H1 (cell line): ENCODE measurements around the gene KCND3.

ENCODE experiments used
- CTCF ChIP-seq, 3 experiments: IDR thresholded peaks; 1 replicate in 2 of 3; 2 replicates in 1 of 3; pipeline versions ENCODE4 v1.5.1 to v1.6.1; 2011; ENCODE audit warnings: low read length in 3 of 3, mild to moderate bottlenecking in 3 of 3, inconsistent platforms in 2 of 3, low read depth in 1 of 3, moderate library complexity in 1 of 3; ENCODE audit not compliant: insufficient read depth in 1 of 3; ENCODE audit errors: control extremely low read depth in 1 of 3
- EZH2 ChIP-seq: fragments of 200-600 bp; sonication (generic); IDR thresholded peaks from 2 replicates; pipeline ENCODE4 v1.7.1; 2012; ENCODE audit warnings: low read depth, mild to moderate bottlenecking, moderate library complexity, low read length, inconsistent platforms; ENCODE audit not compliant: severe bottlenecking
- MAX ChIP-seq: IDR thresholded peaks from 2 replicates; pipeline ENCODE4 v1.6.1; 2012; ENCODE audit warnings: inconsistent platforms
- POLR2A ChIP-seq, 2 experiments: IDR thresholded peaks; 1 replicate in 1 of 2; 2 replicates in 1 of 2; pipeline ENCODE4 v1.6.1; 2011; ENCODE audit warnings: low read depth in 2 of 2, low read length in 2 of 2, mild to moderate bottlenecking in 2 of 2; ENCODE audit errors: control extremely low read depth in 1 of 2
- SIN3A ChIP-seq, 2 experiments: IDR thresholded peaks in 1 of 2; conservative IDR thresholded peaks in 1 of 2; 2 replicates each; pipeline ENCODE4 v1.6.1; 2011 to 2012; ENCODE audit warnings: low read length in 2 of 2, improper control_type of control experiment in 1 of 2, low read depth in 1 of 2, mild to moderate bottlenecking in 1 of 2
- ZNF274 ChIP-seq: IDR thresholded peaks from 2 replicates; pipeline ENCODE4 v1.7.0; 2012; ENCODE audit warnings: low read length, borderline replicate concordance; ENCODE audit errors: extremely low read depth

DNA sequence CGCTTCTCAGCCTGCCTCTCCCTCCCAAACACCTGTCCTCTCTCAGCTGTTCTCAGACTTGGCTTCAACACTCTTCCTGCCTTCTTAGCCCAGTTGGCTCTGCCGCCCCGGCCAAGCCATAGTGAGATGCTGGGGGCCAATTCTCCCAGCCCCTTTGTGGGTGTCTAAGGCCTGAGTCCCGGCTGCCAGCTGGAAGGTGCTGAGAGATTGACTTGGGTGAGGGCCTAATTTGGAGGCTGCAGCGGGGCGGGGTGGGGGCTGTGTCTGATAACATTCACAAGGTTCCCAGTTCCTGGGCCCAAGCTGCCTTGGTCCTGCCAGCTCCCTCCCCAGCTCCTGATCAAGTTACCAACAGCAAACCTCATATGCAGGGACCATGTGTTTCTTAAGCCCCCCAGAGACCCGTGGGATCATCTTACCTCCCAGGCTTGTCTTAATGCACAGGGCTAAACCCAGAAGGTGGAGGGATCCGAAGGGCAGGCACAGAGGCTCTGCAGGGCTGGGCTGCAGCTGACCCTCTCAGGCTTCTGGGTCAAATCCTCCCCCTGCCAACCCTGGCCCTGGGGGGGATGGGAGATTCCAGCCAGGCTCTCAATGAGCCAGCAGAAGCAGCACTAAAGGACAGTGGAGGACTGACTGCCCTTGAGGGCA lies 260.1 kb downstream of the KCND3 start:
- TF ChIP-seq EZH2 (no peak), CTCF (IDR thresholded peaks at IDR 0.05; ENCODE audit: control extremely low read depth in 1 of 3, insufficient read depth in 1 of 3, low read depth in 1 of 3, low read length in 3 of 3) (no peak), SIN3A (conservative IDR thresholded peaks at IDR 0.05 in 1 of 2, IDR thresholded peaks at IDR 0.05 in 1 of 2; ENCODE audit: low read depth in 1 of 2, low read length in 2 of 2) (no peak), MAX (no peak), ZNF274 (no peak), POLR2A (IDR thresholded peaks at IDR 0.05; ENCODE audit: control extremely low read depth in 1 of 2, low read depth in 2 of 2, low read length in 2 of 2) (no peak)
